Activated naive CD8-positive, alpha-beta T cell treated with anti-CD3 and anti-CD28 coated beads for 36 hours (primary cell): ENCODE results near the gene TPD52L1. TPM values are rescaled to one million over a fixed set of nuclear protein-coding genes. Genes with fewer than 3 reads are reported as not detected.

Experiments used
- DNase-seq: peaks from one replicate; pipeline ENCODE4 v3.0.0; 2021
- H3K27ac Mint-ChIP-seq: one replicate; pipeline ENCODE4 v1.8.0; 2022; ENCODE audit warnings: mild to moderate bottlenecking, moderate library complexity, mixed read lengths
- H3K27me3 Mint-ChIP-seq: one replicate; pipeline ENCODE4 v1.8.0; 2022; ENCODE audit warnings: mild to moderate bottlenecking, mixed read lengths
- H3K36me3 Mint-ChIP-seq: one replicate; pipeline ENCODE4 v1.8.0; 2021; ENCODE audit warnings: mild to moderate bottlenecking, mixed read lengths
- H3K4me1 Mint-ChIP-seq: one replicate; pipeline ENCODE4 v1.8.0; 2021; ENCODE audit warnings: mixed read lengths
- H3K4me3 Mint-ChIP-seq: one replicate; pipeline ENCODE4 v1.8.0; 2022; ENCODE audit warnings: mild to moderate bottlenecking, moderate library complexity, mixed read lengths
- H3K9me3 Mint-ChIP-seq: one replicate; pipeline ENCODE4 v1.8.0; 2022; ENCODE audit warnings: mixed read lengths
- total RNA-seq, 2 experiments: library from RNA; stranded (reverse); gene quantifications; one replicate each; pipeline ENCODE4 v1.2.3, GENCODE V29; 2021

The TPD52L1 gene
- total RNA-seq, 2 experiments from 2014 or later, result 0.40 to 0.87 TPM

GRCh38 chr6:125182237-125183008, 28.9 kb downstream of the TPD52L1 start:
- Mint-ChIP-seq H3K4me1 (no peaks in the 10 kb centered on the region), H3K36me3 (no peaks in the 10 kb centered on the region), H3K4me3 (no peak overlapping the region), H3K9me3 (no peaks in the 10 kb centered on the region), H3K27ac (no peak overlapping the region), H3K27me3 (peaks cover 19% of the 10 kb centered on the region)
- no peak for DNase-seq

- no peaks in the 10 kb centered on the region for H3K36me3 Mint-ChIP-seq
- no peaks in the 10 kb centered on the region for H3K4me1 Mint-ChIP-seq
- no peak overlapping the region for H3K27ac Mint-ChIP-seq
- no peak for DNase-seq
- H3K9me3 Mint-ChIP-seq, result no peaks in the 10 kb centered on the region
- H3K4me3 Mint-ChIP-seq, result no peak overlapping the region
- H3K27me3 Mint-ChIP-seq, result peaks cover 19% of the 10 kb centered on the region
These were observed 29.8 kb downstream of the TPD52L1 start for GRCh38 chr6:125183391-125183790.

DNA sequence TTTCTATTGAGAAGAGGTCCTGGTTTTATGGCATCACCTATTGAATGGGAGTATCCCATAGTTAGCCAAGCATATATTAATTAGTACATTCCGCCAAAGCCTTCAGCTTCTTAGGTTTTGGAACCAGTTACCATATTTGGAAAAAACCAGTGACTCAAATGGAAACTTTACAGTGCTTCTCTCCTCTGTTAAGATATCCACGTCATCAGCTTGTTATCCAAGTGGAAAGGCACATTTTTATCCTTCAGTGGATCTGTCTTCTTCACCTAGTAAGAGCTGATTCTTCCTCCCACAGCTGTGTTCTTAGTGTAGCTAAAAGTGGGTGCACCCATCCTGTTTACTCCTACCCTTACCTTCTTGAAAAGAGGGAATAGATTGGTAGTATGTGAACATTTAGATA, 34.5 kb downstream of the TPD52L1 start:
- H3K36me3 Mint-ChIP-seq, result no peaks in the 10 kb centered on the region
- H3K27ac Mint-ChIP-seq, result no peak overlapping the region
- DNase-seq, result no peak
- H3K9me3 Mint-ChIP-seq, result no peaks in the 10 kb centered on the region
- H3K4me1 Mint-ChIP-seq, result peaks cover 1% of the 10 kb centered on the region
- no peak overlapping the region for H3K4me3 Mint-ChIP-seq
- peaks cover 9% of the 10 kb centered on the region for H3K27me3 Mint-ChIP-seq

DNA sequence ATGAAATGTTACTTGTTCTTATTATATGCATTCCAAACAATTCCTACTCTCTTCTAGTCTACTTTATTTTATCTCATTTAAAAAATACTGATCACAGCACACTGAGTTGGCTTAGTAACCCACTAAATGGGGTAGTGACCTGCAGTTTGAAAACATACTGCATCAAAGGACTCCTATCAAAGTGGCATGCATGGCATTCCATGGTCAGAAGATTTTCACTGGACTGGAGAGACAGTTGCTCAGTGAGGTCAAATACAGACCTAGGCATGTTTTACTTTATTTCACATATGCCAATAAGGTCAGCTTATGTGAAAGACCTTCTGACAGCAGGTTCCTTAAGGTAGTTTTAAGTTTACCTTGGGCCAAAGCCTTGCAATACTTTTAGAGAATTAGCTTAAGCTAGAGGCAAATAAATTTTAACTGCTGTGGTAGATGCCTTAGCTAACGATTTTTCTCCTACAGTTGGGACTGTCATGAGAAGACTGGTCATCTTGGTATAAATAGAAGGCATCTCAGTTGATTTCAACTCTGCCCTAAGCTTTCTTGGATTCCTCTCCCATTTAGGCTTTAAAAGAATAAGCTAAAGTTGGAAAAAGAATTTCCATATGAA, 35.1 kb downstream of the TPD52L1 start:
- no peak overlapping the region for H3K4me3 Mint-ChIP-seq
- DNase-seq, result no peak
- H3K36me3 Mint-ChIP-seq, result no peaks in the 10 kb centered on the region
- H3K4me1 Mint-ChIP-seq, result peaks cover 1% of the 10 kb centered on the region
- peaks cover 3% of the 10 kb centered on the region for H3K27me3 Mint-ChIP-seq
- H3K9me3 Mint-ChIP-seq, result no peaks in the 10 kb centered on the region
- H3K27ac Mint-ChIP-seq, result no peak overlapping the region

- DNase-seq, result no peak
- H3K4me3 Mint-ChIP-seq, result no peak overlapping the region
- H3K27me3 Mint-ChIP-seq, result peaks cover 3% of the 10 kb centered on the region
- no peaks in the 10 kb centered on the region for H3K9me3 Mint-ChIP-seq
- H3K4me1 Mint-ChIP-seq, result peaks cover 1% of the 10 kb centered on the region
- H3K27ac Mint-ChIP-seq, result no peak overlapping the region
- H3K36me3 Mint-ChIP-seq, result no peaks in the 10 kb centered on the region
These were observed 35.9 kb downstream of the TPD52L1 start for GRCh38 chr6:125189494-125189893.

DNA sequence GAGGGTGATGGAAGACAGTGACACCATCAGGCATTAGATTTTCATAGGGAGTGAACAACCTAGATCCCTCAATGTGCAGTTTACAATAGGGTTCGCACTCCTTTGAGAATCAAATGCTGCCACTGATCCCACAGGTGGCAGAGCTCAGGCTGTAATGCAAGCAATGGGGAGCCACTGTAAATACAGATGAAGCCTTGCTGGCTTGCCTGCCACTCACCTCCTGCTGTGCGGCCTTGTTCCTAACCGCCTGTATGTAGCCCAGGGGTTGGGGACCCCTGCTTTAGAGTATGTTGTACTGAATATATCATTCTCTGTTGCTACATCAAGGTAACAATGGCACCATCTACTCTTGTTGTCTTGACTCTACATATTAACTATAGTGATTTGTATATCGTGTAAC, 37.1 kb downstream of the TPD52L1 start:
- peaks cover 1% of the 10 kb centered on the region for H3K4me1 Mint-ChIP-seq
- no peaks in the 10 kb centered on the region for H3K9me3 Mint-ChIP-seq
- H3K36me3 Mint-ChIP-seq, result no peaks in the 10 kb centered on the region
- no peak for DNase-seq
- no peak overlapping the region for H3K4me3 Mint-ChIP-seq
- H3K27me3 Mint-ChIP-seq, result peaks cover 3% of the 10 kb centered on the region
- H3K27ac Mint-ChIP-seq, result no peak overlapping the region

DNA sequence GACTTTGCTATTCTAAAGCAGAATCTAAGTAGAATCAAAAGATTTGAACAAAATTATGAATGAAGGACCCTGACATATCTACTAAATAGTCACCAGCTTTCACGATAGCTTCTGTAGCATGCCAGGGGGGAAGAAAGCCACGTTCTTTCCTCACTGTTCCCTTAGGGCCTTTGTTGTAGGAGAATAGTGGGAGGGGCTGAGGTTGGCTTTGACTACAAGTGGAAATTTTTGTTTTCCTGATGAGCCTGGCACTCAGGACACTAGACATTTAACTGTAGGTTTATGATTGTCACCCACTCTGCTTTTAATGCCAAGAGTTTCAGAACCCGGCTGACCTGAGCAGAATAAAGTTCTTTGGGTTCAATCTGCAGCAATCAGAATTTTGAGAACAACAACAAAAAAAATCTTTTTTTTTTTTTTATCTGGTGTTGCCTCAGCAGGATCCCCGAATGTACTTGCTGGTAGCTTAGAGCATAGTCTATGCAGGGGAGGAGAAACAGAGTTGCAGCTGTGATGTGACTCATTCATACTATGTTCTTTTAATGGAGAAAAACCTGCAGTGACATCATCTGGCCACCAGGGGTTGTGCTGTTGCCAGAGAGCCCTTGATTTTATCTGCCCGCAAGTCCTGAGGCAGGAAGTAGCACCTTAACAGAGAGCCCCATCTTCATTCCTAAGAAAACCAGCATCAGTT, 38.5 kb downstream of the TPD52L1 start:
- no peaks in the 10 kb centered on the region for H3K9me3 Mint-ChIP-seq
- peaks cover 1% of the 10 kb centered on the region for H3K4me1 Mint-ChIP-seq
- no peak overlapping the region for H3K4me3 Mint-ChIP-seq
- peak; percentile 51 for DNase-seq
- peaks cover under 1% of the 10 kb centered on the region for H3K27me3 Mint-ChIP-seq
- no peak overlapping the region for H3K27ac Mint-ChIP-seq
- no peaks in the 10 kb centered on the region for H3K36me3 Mint-ChIP-seq

DNA sequence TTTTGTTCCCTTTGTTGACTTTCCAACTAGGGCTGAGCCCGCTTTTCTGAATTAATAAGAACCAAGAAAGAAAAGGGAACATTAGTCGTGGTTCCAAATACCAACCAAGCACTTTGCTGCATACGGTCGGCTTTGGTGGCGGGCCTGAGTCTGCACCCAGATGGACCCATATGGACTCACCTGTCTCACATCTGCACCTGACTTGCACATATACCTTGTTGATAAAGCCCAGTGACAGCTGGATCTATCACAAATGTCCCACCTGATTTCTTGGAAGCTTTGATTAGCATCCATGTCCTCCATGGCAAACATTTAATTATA, 39.0 kb downstream of the TPD52L1 start:
- DNase-seq, result no peak
- peaks cover 1% of the 10 kb centered on the region for H3K4me1 Mint-ChIP-seq
- no peak overlapping the region for H3K4me3 Mint-ChIP-seq
- no peak overlapping the region for H3K27ac Mint-ChIP-seq
- H3K36me3 Mint-ChIP-seq, result no peaks in the 10 kb centered on the region
- H3K27me3 Mint-ChIP-seq, result peaks cover 6% of the 10 kb centered on the region
- H3K9me3 Mint-ChIP-seq, result no peaks in the 10 kb centered on the region

DNA sequence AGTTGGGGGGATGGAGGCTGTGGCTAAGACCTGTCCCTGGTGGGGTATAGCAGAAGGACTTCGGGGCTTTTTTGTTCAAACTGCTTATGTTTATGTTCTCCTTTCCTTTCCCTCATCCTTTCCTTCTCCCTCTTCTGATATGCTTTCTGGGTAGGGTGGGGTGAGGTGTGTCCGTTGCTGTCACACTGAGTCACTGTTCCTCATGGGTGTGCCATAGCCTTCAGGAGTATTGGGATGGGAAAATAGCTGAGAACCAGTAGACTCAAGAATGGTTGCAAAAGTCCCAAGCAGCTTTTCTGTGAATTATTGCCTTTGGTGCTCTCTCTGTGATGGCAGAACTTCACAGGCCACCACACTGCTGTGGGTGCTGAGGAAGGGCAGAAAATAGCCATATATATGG, 39.6 kb downstream of the TPD52L1 start:
- H3K4me3 Mint-ChIP-seq, result no peak overlapping the region
- H3K9me3 Mint-ChIP-seq, result no peaks in the 10 kb centered on the region
- H3K27ac Mint-ChIP-seq, result no peak overlapping the region
- peaks cover 1% of the 10 kb centered on the region for H3K4me1 Mint-ChIP-seq
- H3K36me3 Mint-ChIP-seq, result no peaks in the 10 kb centered on the region
- peaks cover 8% of the 10 kb centered on the region for H3K27me3 Mint-ChIP-seq
- no peak for DNase-seq

DNA sequence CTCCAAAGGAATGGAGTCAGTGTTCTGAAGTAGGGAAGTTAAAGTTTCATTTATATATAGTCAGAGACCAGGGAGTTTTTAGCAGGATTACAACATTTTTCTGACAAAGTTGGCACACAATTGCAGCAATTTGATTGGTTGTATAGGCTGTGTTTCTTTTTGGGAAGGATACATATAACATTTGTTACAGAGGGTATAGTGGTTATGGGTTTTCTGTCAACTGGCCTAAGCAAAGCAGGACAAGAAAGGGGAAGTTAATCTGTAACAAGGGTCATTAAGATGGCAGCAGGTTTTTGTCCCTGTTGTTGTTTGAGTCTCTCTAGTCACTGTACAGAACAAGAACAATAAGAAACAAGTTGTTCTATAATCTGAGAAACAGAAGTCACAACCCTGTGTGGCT, 41.4 kb downstream of the TPD52L1 start:
- no peak for DNase-seq
- H3K27me3 Mint-ChIP-seq, result peaks cover 8% of the 10 kb centered on the region
- no peak overlapping the region for H3K4me3 Mint-ChIP-seq
- H3K27ac Mint-ChIP-seq, result no peak overlapping the region
- H3K9me3 Mint-ChIP-seq, result no peaks in the 10 kb centered on the region
- H3K36me3 Mint-ChIP-seq, result no peaks in the 10 kb centered on the region
- H3K4me1 Mint-ChIP-seq, result no peaks in the 10 kb centered on the region

- Mint-ChIP-seq H3K4me3 (no peak overlapping the region), H3K36me3 (no peaks in the 10 kb centered on the region), H3K4me1 (no peaks in the 10 kb centered on the region), H3K9me3 (no peaks in the 10 kb centered on the region), H3K27ac (no peak overlapping the region), H3K27me3 (peaks cover 11% of the 10 kb centered on the region)
- no peak for DNase-seq
These were observed 42.0 kb downstream of the TPD52L1 start for GRCh38 chr6:125195526-125195925.

- Mint-ChIP-seq H3K4me1 (no peaks in the 10 kb centered on the region), H3K36me3 (no peaks in the 10 kb centered on the region), H3K9me3 (no peaks in the 10 kb centered on the region), H3K27ac (no peak overlapping the region), H3K27me3 (peaks cover 12% of the 10 kb centered on the region), H3K4me3 (no peak overlapping the region)
- no peak for DNase-seq
These were observed 43.0 kb downstream of the TPD52L1 start for GRCh38 chr6:125196613-125197012.

GRCh38 chr6:125197795-125198269, 44.3 kb downstream of the TPD52L1 start:
- no peaks in the 10 kb centered on the region for H3K9me3 Mint-ChIP-seq
- no peak overlapping the region for H3K4me3 Mint-ChIP-seq
- DNase-seq, result no peak
- no peaks in the 10 kb centered on the region for H3K4me1 Mint-ChIP-seq
- H3K27ac Mint-ChIP-seq, result no peak overlapping the region
- no peaks in the 10 kb centered on the region for H3K36me3 Mint-ChIP-seq
- H3K27me3 Mint-ChIP-seq, result peaks cover 12% of the 10 kb centered on the region

GRCh38 chr6:125198398-125198937, 44.9 kb downstream of the TPD52L1 start:
- Mint-ChIP-seq H3K4me3 (no peak overlapping the region), H3K27ac (no peak overlapping the region), H3K36me3 (no peaks in the 10 kb centered on the region), H3K27me3 (peaks cover 15% of the 10 kb centered on the region), H3K4me1 (no peaks in the 10 kb centered on the region), H3K9me3 (no peaks in the 10 kb centered on the region)
- no peak for DNase-seq

DNA sequence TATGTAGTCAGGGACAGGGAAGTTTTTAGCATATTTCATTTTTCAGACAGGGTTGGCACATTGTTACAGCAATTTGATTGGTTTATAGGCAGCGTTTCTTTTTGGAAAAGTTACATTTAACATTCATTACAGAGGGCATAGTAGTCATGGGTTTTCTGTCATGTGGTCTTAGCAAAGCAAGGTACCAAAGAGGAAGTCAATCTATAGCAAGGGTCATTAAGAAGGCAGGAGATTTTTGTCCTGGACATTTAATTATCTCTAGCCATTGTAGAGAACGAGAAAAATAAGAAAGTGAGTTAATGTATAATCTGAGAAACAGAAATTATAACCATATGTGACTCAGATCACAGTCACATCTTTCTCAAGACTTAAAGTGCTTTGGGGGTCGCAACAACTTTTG, 47.4 kb downstream of the TPD52L1 start:
- no peak for DNase-seq
- no peaks in the 10 kb centered on the region for H3K9me3 Mint-ChIP-seq
- H3K27ac Mint-ChIP-seq, result no peak overlapping the region
- no peak overlapping the region for H3K4me3 Mint-ChIP-seq
- H3K27me3 Mint-ChIP-seq, result peaks cover 15% of the 10 kb centered on the region
- no peaks in the 10 kb centered on the region for H3K4me1 Mint-ChIP-seq
- H3K36me3 Mint-ChIP-seq, result no peaks in the 10 kb centered on the region
